ENCODE data around the gene DOK6. TPM values are rescaled to one million over a fixed set of nuclear protein-coding genes. Genes with fewer than 3 reads are reported as not detected.

DOK6 gene
- total RNA-seq, 2 donors from 2014 or later: 0.59 to 0.61 TPM

DNA sequence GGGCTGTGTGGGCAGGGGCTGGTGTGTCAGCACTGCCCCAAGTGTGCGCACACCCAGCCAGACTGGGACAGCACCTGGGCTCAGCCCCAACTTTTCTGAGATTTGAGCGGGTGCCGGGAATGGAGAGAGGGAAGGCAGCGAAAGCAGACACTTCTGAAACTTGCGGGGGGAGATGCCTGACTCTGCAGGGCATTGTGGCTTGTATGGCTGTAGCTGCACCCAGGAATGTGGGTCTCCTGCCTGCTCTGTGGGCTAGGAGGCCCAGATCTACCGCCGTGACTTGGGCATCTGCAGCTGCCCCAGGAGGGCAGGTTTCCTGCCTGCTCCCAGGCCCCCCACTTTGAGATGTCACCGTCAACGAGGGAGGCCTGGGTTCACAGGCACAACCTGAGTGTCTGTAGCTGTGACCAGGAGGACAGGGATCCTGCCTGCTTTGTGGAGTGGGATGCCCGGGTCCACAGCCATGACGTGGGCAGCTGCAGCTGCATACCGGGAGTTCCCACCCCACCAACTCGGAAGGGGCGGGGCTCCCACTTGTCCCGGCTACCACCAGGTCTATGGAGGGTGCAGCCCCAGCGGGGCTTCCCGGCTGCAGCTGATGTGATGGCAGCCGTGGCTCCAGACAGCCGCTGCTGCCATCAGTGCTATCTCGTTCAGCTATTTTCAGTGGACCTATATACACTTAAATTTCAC is 95.3 kb downstream of the DOK6 start:
- TF ChIP-seq, protein P1, sequence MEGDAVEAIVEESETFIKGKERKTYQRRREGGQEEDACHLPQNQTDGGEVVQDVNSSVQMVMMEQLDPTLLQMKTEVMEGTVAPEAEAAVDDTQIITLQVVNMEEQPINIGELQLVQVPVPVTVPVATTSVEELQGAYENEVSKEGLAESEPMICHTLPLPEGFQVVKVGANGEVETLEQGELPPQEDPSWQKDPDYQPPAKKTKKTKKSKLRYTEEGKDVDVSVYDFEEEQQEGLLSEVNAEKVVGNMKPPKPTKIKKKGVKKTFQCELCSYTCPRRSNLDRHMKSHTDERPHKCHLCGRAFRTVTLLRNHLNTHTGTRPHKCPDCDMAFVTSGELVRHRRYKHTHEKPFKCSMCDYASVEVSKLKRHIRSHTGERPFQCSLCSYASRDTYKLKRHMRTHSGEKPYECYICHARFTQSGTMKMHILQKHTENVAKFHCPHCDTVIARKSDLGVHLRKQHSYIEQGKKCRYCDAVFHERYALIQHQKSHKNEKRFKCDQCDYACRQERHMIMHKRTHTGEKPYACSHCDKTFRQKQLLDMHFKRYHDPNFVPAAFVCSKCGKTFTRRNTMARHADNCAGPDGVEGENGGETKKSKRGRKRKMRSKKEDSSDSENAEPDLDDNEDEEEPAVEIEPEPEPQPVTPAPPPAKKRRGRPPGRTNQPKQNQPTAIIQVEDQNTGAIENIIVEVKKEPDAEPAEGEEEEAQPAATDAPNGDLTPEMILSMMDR (IDR thresholded peaks at IDR 0.05): no peak
- intact Hi-C loops (cut with DNase I): no loop called here
- H3K27me3 ChIP-seq: no peaks in the 10 kb centered on the region
- H3K9ac ChIP-seq (ENCODE audit: low read depth in 2 of 2, low read length in 2 of 2): no peak overlapping the region
- no peaks in the 10 kb centered on the region for H3K9me3 ChIP-seq
- H3K27ac ChIP-seq: no peak overlapping the region
- no peak overlapping the region for H3K4me3 ChIP-seq
- H3K36me3 ChIP-seq: no peaks in the 10 kb centered on the region
- no peak for DNase-seq
- H3K4me1 ChIP-seq: no peaks in the 10 kb centered on the region

DNA sequence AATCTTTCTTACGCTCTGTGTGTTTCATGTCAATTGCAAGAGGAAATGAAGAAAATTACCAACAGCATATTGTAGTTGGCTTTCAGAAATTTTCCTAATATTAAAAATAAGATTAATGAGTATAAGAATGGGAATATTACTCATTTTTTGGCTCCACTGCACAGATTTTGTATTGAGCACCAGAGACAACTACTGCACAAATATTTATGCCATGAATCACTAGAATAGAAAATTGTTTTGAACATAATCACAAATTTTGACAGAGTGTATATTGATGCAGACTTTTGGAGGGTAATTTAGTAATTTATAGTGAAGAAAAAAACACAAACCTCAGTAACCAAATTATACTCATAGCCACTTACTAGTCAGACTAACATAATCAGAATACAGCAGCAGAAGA is 118.3 kb downstream of the DOK6 start:
- Histone ChIP-seq H3K36me3 (no peaks in the 10 kb centered on the region), H3K27me3 (no peaks in the 10 kb centered on the region), H3K4me3 (no peak overlapping the region), H3K9me3 (no peaks in the 10 kb centered on the region), H3K4me1 (no peaks in the 10 kb centered on the region), H3K9ac (ENCODE audit: low read depth in 2 of 2, low read length in 2 of 2) (no peak overlapping the region), H3K27ac (no peak overlapping the region)
- DNase-seq: no peak
- TF ChIP-seq, protein P1 (IDR thresholded peaks at IDR 0.05): no peak
- intact Hi-C loops (cut with DNase I): no loop called here

DNA sequence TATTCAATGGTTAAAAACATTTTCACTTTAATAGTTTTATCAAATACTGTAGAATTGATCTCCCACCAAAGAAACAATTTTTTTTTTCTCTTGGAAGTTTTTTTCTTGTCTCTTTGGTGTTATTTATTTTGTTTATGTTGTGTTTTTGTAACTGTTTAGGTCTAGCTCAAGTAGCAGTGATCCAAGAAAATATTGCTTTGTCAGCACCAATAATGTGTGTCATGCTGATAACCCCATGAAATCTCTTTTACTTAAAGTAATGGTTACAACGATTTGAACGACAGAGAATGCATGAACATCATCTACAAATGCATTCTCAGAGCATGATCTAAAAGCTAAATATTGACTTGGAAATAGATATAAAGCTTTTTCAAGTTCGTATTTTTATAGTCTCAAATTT is 122.9 kb downstream of the DOK6 start:
- intact Hi-C loops (cut with DNase I): no loop called here
- Histone ChIP-seq H3K4me1 (no peaks in the 10 kb centered on the region), H3K27ac (no peak overlapping the region), H3K4me3 (no peak overlapping the region), H3K36me3 (no peaks in the 10 kb centered on the region), H3K9ac (ENCODE audit: low read depth in 2 of 2, low read length in 2 of 2) (no peak overlapping the region), H3K27me3 (no peaks in the 10 kb centered on the region), H3K9me3 (no peaks in the 10 kb centered on the region)
- TF ChIP-seq, protein P1 (IDR thresholded peaks at IDR 0.05): no peak
- DNase-seq: no peak

DNA sequence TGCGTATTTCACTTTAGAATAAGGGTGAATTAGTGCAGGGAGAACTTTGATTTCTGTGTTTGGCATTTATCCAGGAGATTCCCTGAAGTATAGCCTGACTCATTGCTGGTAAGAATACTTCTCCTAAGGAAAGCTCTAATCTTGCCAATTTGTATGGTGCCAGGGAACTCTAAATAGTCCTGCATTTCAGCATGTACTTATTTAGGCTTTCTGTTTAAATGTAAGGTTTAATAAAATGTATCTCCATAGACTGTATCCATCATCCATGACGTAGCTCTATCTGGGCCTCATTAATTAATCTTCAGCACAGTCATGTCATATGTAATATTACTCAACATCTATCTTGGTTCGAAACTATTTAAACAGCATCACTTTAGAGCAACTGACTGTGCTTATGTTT is 127.7 kb downstream of the DOK6 start:
- no peaks in the 10 kb centered on the region for H3K9me3 ChIP-seq
- H3K36me3 ChIP-seq: no peaks in the 10 kb centered on the region
- no peak for DNase-seq
- H3K27me3 ChIP-seq: no peaks in the 10 kb centered on the region
- H3K4me3 ChIP-seq: no peak overlapping the region
- H3K27ac ChIP-seq: no peak overlapping the region
- TF ChIP-seq, protein P1 (IDR thresholded peaks at IDR 0.05): no peak
- H3K9ac ChIP-seq (ENCODE audit: low read depth in 2 of 2, low read length in 2 of 2): no peak overlapping the region
- H3K4me1 ChIP-seq: no peaks in the 10 kb centered on the region
- intact Hi-C loops (cut with DNase I): no loop called here

DNA sequence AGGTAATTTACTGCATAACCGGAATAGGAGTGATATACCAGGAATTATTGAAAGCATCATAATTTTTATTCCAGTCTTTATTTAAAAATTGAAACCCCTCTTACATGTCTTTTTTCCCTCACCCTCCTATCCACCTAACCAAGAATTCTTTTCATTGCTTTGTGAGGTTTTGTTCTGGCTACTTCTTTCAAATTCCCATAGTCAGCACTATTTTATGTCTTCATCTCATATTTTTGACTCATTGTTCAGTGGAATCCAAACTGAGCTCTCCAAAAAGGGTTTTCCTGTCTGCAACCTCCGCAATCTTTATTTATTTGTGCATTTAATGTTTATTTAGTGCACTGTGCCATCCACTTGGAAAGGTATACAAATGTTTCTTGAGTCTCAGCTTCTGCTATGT is 128.5 kb downstream of the DOK6 start:
- H3K27ac ChIP-seq: no peak overlapping the region
- DNase-seq: no peak
- TF ChIP-seq, protein P1 (IDR thresholded peaks at IDR 0.05): no peak
- H3K36me3 ChIP-seq: no peaks in the 10 kb centered on the region
- H3K4me3 ChIP-seq: no peak overlapping the region
- H3K9me3 ChIP-seq: no peaks in the 10 kb centered on the region
- no peaks in the 10 kb centered on the region for H3K4me1 ChIP-seq
- intact Hi-C loops (cut with DNase I): no loop called here
- H3K9ac ChIP-seq (ENCODE audit: low read depth in 2 of 2, low read length in 2 of 2): no peak overlapping the region
- H3K27me3 ChIP-seq: no peaks in the 10 kb centered on the region

Data from colonic mucosa (tissue), 4 donors.